Activated gamma-delta T cell treated with Interleukin-2 at 50 U/mL for 16 hours (primary cell): ENCODE measurements around the gene SLC22A23.

Experiments used
- DNase-seq: peaks from one replicate; pipeline ENCODE4 v3.0.0-alpha.2; 2020

SLC22A23 gene

GRCh38 chr6:3419624-3420272 lies 37.1 kb downstream of the SLC22A23 start:
- DNase-seq, result no peak

- DNase-seq, result no peak
Measured at GRCh38 chr6:3418496-3419060, 38.3 kb downstream of the SLC22A23 start.

- DNase-seq, result no peak
Measured at GRCh38 chr6:3417473-3417872, 39.4 kb downstream of the SLC22A23 start.

DNA sequence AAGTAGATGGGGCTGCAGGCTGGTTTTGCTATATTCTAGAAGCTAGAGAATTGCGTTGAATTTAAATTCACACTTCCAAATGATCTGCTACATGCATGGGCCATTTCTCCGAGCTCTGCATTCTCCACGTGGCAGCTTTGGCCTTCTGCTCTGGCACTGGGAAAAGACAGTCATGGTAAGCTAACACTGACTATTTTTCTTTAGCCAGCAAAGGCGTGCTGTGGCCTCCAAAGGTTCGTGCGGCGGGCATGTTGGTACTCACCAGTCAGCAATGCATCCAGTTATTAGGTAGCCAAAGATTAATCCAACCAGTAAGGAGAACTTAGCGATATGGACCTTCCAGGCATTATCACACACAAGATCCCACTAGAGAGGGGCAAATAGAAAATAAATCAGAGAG lies 41.4 kb downstream of the SLC22A23 start:
- no peak for DNase-seq

DNA sequence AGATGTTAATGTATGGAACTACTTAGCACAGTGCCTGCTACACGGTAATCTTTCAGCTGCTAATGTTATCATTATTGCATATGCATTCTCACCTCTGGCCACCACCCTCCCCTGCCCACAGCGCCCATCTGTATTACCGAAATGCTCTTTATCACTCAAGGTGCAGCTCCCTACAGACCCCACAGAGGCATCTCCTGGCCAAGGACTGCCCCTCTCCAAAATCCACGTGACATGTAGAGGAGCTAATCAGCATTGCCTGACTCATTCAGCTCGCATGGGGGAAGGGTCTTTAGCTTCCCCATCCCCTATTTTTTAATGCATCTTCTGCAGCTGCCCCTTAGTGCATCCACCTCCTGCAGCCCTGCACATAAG lies 41.8 kb downstream of the SLC22A23 start:
- no peak for DNase-seq

DNA sequence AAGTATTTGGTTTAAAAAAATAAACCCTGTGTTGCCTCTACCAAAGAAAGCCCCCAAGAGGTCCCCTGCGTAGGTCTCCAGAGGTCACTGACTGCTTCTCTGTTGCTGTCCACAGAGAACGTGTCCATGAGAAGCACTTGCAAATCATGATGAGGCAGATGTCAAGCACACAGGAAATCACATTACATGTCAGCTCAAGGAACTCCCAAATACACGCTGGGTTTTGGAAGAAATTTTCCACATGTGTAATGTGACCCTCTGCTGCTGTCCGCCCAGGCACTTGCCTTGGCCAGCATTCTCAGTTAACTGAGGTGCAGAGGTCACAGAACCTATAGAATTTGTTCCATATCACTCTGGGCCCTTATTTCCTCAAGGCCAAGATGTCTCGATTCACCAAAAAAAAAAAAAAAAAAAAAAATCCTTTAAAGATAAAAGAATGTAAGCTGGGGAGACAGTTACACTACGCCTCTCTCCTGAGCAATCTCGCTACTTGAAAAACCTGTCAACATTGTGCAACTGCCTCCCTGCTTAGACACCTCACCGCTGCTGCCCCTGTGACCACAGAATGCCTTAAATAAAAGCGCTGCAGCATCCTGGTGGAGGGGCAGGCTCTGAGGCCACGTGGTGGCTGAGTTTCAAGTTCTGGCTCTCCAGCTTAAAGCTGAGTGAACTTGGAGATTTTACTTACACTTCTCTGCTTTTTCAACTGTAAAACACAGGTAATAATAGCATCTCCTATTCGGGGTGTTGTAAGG lies 42.3 kb downstream of the SLC22A23 start:
- no peak for DNase-seq

DNA sequence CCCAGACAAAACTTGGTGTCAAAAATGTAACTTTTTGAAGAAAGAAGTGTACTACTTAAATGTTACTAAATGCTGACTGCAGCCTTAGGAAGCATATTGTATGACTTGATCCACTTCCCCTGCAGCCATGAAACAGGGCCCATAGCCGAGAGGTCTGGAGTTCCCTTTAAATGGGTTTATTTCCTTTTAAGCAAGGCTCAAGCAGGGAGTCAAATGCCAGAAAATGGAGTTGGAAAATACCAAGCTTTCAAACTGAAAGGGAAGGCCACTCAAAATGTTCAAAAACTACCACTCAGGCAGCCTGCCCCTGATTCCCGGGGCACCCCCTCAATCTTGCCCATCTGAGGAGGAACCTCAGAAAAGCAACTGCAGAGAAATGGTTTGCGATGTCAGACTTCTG lies 43.3 kb downstream of the SLC22A23 start:
- no peak for DNase-seq

DNA sequence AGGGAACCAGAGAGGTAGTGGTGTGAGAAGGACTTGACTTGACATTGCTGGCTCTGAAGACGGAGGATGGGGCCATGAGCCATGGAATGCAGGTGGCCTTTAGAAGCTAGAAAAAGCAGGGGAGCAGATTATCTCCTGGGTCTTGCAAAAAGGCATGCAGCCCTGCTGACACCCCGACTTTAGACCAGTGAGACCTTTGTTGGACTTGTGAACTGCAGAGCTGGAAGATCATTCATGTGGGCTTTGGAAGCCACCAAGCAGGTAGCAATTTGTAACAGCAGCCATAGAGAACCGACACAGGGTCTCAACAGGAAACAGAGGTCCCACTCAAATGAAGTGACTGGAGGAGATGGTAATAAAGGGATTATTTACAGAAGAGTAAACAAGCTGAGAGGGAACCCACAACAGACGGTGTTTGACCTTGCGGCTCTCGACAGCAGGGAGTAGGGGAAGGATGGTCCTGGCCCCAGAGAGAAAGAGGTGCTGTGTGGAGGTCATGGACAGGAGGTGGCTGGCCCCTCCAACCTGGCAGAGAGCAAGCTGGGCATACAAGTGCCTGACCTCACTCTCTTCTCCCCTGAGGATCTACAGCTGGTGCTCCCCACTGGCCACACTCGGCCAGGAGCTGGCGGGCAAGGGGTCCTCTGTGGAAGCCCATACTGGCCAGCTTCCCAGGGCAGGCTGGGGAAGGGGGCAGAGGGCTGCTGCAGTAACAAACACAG lies 43.9 kb downstream of the SLC22A23 start:
- DNase-seq, result no peak

DNA sequence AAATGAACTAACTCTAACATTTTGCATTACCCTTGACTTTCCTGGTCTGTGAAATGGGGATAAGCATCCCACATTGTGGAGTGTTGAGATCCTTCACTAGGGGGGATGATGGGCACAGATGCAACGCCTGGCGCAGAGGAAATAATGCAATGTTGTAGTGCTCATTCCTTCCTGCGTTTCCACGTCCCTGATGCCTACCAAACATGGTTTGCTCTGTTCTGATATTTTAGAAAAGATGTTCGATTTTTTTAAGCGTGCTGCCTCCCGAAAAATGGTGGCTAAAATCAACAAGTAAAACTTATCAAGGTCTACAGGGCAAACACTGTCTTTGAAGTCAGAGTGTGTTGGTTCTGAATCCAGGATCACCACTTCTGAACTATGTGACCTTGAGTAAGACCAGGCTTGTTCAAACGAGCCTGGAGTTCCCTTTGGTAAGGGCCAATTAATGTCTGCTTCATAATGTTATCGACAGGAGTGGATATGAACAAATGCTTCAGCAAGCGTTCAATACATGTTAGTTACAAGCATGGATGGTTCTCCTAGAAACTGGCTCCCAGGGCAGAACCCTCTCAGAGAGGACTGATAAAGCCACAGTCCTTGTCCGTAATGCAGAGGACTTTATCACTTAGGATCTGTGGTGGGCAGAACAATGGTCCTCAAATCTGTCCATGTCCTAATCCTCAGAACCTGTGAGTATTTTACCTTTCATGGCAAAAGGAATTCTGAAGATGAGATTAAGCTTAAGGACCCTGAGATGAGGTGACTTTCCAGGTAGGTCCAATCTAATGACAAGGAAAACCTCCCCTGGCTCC lies 44.7 kb downstream of the SLC22A23 start:
- DNase-seq, result no peak

DNA sequence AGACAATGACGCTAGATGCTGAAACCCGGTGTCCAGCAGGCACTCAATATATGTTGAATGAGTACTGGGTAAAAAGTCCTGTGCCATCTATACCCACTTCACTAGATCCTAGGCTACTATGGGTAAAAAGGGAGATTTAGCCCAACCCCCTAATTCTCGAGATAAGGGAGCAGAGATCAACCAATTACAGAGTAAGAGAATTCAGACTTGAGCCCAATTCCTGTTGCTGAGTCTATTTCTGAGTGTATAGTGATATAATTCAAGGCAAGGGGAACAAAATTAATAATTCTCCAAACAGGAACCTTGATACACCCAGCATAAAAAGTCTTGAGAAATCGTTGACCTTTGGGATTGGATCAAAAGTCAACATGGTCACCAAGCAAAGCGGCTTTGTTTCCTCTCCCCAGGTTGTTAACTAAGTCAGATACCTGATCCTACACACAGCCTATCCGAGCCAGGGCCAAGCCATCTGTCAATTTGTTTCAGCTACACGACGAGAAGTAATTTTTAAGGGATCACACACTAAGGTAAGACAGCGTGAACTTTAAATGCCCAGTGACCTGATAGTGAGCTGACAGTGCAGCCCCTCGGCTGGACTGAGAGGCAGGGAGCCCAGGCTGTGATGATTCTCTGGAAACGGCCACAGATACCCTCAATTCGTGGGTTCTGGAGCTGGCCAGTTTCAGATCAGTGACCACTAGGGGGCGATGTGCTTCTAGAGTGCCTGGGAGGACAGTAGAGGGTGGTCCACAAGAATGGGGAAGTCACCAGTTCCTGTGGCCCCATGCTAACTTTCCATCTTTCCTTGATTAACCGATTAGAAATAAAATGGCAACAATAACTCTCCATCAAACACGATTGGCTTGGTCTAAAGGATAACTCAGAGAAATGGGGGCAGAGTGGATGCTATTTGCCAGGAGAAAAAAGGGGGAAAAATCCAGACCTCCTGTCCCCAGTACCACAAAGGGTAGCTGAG lies 46.2 kb downstream of the SLC22A23 start:
- peak; percentile 57 for DNase-seq

DNA sequence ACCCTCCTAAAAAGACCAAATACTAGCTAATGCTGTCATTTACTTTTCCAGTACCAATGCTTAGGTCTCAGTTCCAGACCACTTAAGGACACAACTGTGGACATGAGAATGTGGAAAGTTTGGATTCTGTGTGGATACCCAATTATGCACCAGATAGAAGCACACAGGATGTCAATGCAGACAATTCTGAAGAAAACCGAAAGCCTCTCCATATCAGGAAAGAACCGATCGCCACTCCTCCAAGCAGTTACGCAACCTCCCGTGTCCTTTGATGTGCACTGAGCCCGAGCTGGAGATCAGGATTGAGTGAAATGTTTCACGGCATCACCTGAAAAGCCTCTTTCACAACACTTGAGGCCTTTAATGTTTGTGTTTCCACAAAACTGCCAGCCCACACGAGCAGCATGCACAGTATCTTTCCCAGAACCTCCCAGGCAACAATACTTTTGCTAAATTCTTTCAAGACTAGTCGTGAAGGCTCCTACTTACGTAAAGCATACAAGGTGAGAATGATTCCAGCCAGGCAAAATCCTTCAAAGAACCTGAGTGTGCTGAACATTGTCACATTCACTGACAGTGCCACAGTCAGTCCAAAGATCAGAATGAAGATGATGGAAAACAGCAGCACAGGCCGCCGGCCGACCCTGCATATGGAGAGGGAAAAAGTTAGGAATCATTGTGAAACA lies 47.0 kb downstream of the SLC22A23 start:
- no peak for DNase-seq

DNA sequence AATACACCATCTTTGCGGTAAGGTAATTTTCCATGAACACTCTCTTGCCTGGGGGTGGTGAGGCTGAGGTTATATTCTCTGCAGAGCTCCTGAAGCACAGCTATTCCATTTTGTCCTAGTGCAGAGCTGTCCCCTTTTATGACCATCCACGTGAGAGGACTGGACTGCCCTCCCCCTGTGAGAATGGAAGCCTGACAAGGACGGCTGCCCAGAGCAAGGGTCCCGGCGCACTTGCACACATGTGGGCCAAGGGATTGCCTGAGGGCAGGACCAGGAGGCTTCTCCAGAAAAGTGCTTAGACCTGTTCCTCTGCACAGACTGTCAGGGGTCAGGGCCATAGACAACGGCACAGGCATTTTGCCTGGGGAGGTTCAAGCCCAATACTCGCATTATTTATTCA lies 48.2 kb downstream of the SLC22A23 start:
- no peak for DNase-seq

- DNase-seq, result no peak
Measured at GRCh38 chr6:3407840-3408239, 49.0 kb downstream of the SLC22A23 start.

DNA sequence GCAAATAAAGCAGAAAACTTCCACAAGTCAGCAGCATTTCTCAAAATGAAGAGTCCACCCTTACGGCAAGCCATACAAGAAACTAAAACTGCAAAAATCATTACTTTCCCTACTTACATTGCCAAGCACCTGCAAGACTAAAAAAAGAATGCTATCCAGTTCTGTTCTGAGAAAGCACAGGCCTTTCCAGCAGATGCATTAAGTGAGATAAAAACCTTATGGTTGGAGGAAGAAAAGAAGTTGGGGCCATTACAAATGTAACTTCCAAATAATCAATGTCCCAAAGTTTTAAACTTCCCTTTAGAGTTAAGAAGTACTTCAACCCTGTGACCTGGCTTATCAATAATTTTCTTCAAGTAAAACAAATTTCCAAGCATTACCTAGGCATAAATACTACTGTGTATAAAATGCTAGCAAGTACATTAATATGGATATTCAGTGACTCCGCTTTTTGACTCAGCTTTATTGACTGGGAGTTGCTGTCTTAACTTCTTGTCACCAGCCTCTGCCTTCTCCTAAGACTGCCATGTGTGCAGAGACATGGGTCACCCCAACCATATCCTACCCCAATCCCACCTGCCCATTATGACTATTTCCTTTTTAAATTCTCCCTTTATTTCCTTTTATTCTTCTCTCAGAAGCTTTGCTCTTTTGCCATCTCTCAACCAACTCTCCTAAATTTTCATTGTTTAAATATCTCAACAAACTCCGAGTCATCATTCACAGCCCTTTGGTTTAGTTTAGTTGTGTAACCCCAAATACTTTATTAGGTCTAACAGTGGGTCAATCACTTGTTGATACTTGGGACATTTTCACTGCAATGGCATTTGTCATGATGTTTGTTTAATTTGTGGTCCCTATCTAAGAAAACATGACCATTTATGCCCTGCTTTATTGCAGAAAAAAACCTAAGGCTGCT lies 49.7 kb downstream of the SLC22A23 start:
- no peak for DNase-seq

- DNase-seq, result no peak
Measured at GRCh38 chr6:3406362-3406821, 50.5 kb downstream of the SLC22A23 start.

- DNase-seq, result no peak
Measured at GRCh38 chr6:3405679-3406078, 51.2 kb downstream of the SLC22A23 start.

DNA sequence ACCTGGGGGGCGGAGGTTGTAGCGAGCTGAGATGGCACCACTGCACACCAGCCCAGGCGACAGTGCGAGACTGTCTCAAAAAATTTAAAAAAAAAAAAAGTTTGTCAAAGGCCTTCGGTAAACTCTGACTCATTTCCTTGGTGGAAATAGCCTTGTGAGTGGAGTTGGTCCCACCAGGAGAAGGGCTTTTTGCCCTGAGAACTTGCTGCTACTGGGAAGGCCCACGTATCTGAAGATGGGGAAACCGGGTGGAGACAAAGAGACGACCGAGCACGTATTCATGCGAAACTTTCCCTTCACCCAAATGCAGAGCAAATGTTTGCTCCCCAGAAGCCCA lies 51.7 kb downstream of the SLC22A23 start:
- no peak for DNase-seq

GRCh38 chr6:3403238-3404173 lies 53.3 kb downstream of the SLC22A23 start:
- DNase-seq, result no peak
